GM10266 (cell line): Measurements from ENCODE around the gene SEC31A.

Experiments used
- DNase-seq: peaks from one replicate; pipeline ENCODE4 v3.0.0; 2012; ENCODE audit errors: extremely low spot score
- CTCF ChIP-seq: IDR thresholded peaks from 2 replicates; pipeline ENCODE4 v1.5.1; 2012; ENCODE audit warnings: mild to moderate bottlenecking, low read depth; ENCODE audit not compliant: control insufficient read depth, insufficient read depth; ENCODE audit errors: missing control alignments

SEC31A gene

GRCh38 chr4:82780752-82781231 lies 110.2 kb downstream of the SEC31A start:
- no peak for TF ChIP-seq CTCF
- DNase-seq, result no peak

GRCh38 chr4:82780170-82780751 lies 110.7 kb downstream of the SEC31A start:
- TF ChIP-seq CTCF, result no peak
- DNase-seq, result no peak

GRCh38 chr4:82779032-82779431 lies 111.9 kb downstream of the SEC31A start:
- no peak for DNase-seq
- no peak for TF ChIP-seq CTCF

- no peak for DNase-seq
- no peak for TF ChIP-seq CTCF
These were observed 113.0 kb downstream of the SEC31A start for GRCh38 chr4:82777857-82778525.

DNA sequence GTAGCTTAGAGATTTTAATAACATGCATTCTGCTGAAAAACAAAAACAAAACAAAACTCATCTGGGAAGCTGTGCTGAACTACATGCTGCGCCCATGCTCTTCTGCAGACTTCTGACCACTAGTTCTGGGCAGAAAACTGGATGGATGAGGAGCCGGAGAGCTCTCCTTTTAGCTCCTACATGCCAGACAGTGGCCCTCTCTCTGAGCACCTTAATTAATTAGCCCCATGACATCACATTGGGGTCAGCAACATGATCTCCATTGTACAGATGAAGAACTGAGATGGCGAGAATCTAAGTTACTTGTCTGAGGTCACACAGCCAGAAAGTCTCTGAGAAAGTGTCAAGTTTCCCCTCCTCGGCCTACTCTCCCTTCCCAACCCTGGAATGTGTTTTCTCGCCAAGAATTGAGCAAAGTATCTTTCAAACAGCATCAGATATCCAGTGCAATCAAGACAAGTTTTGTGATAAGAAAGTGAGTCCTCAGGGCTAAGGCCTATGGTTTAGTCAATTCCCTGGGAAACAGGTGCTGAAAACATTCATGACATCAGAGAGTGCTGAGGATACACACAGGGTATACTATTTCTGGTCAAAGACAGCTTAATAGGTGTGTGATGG lies 113.9 kb downstream of the SEC31A start:
- no peak for TF ChIP-seq CTCF
- DNase-seq, result no peak

DNA sequence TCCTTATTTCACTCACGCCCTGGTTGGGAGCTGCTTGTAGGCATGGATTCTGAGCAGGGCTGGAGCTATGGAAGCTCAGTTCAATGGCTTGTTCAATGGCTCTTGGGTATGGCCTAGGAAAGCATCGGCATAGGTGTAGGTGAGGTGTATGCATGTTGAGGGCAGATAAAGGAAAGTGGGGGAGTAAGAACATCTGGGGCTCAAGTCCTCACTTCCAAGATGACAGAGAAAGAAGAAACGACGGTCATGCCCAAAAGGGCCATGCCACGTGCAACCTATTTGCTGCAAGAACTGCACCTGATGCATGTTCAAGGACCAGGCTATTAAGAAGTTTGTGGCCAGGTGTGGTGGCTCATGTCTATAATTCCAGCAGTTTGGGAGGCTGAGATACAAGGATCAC lies 115.7 kb downstream of the SEC31A start:
- DNase-seq, result no peak
- no peak for TF ChIP-seq CTCF

- no peak for TF ChIP-seq CTCF
- DNase-seq, result no peak
These were observed 116.2 kb downstream of the SEC31A start for GRCh38 chr4:82774711-82775171.
